A673 (cell line): ENCODE measurements around the gene MTERF2.

Experiments
- EZH2 ChIP-seq: fragments of 200-600 bp; sonication (generic); IDR thresholded peaks from 2 replicates; pipeline ENCODE4 v1.6.1; 2017; ENCODE audit warnings: borderline replicate concordance, low read depth, mild to moderate bottlenecking, mixed read lengths, antibody characterized with exemption, low read length; ENCODE audit not compliant: poor library complexity, severe bottlenecking
- TF ChIP-seq, protein P1 (sequence below): fragments of 300-800, 200-600 bp; sonication (generic); conservative IDR thresholded peaks from 2 replicates; pipeline ENCODE4 v1.5.1; 2017; ENCODE audit warnings: low read depth, mild to moderate bottlenecking, antibody characterized with exemption, low read length, moderate library complexity, mixed read lengths

- TF ChIP-seq, protein P1, sequence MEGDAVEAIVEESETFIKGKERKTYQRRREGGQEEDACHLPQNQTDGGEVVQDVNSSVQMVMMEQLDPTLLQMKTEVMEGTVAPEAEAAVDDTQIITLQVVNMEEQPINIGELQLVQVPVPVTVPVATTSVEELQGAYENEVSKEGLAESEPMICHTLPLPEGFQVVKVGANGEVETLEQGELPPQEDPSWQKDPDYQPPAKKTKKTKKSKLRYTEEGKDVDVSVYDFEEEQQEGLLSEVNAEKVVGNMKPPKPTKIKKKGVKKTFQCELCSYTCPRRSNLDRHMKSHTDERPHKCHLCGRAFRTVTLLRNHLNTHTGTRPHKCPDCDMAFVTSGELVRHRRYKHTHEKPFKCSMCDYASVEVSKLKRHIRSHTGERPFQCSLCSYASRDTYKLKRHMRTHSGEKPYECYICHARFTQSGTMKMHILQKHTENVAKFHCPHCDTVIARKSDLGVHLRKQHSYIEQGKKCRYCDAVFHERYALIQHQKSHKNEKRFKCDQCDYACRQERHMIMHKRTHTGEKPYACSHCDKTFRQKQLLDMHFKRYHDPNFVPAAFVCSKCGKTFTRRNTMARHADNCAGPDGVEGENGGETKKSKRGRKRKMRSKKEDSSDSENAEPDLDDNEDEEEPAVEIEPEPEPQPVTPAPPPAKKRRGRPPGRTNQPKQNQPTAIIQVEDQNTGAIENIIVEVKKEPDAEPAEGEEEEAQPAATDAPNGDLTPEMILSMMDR = no peak
- no peak for TF ChIP-seq EZH2
These were observed 27.1 kb upstream of the MTERF2 start for GRCh38 chr12:107014055-107014454.
